ENCODE results near the gene ZNF580.

GRCh38 chr19:55606471-55606787, 34.4 kb upstream of the ZNF580 start:
- TF ChIP-seq CTCF (IDR thresholded peaks at IDR 0.05; ENCODE audit: poor library complexity) (no peak), EZH2 (IDR thresholded peaks at IDR 0.05; ENCODE audit: borderline replicate concordance) (no peak), EZH2phosphoT487 (IDR thresholded peaks at IDR 0.05; ENCODE audit: low read depth, severe bottlenecking, unreplicated experiment) (no peak)
